Neural progenitor cell (in vitro differentiated cells): ENCODE data around the gene POMT2. TPM values are rescaled to one million over a fixed set of nuclear protein-coding genes. Genes with fewer than 3 reads are reported as not detected.
A peak's percentile ranks its signal among the peaks of the same experiment; 100 is the strongest.

Experiments used
- DNase-seq: peaks from one replicate; pipeline ENCODE4 v3.0.0-alpha.2; 2016; ENCODE audit warnings: low spot score
- H2AFZ ChIP-seq: fragments of 200-600 bp; sonication (generic); replicated peaks from 2 replicates; pipeline ENCODE4 v1.6.1; 2016; ENCODE audit warnings: antibody characterized with exemption
- H3F3A ChIP-seq: fragments of 200-600 bp; sonication (generic); 2 replicates; pipeline ENCODE4 v1.6.1; 2016; ENCODE audit warnings: antibody characterized with exemption, low read depth
- H3K27ac ChIP-seq: fragments of 200-600 bp; sonication (generic); 2 replicates; pipeline ENCODE4 v1.5.1; 2016; ENCODE audit warnings: mild to moderate bottlenecking
- H3K27me3 ChIP-seq: fragments of 200-600 bp; sonication (generic); 2 replicates; pipeline ENCODE4 v1.6.1; 2016; ENCODE audit warnings: mild to moderate bottlenecking, moderate library complexity
- H3K36me3 ChIP-seq: fragments of 200-600 bp; sonication (generic); 2 replicates; pipeline ENCODE4 v1.5.1; 2016
- H3K4me1 ChIP-seq: fragments of 200-600 bp; sonication (generic); 2 replicates; pipeline ENCODE4 v1.6.1; 2016; ENCODE audit warnings: mixed run types
- H3K4me2 ChIP-seq: fragments of 200-600 bp; sonication (generic); 2 replicates; pipeline ENCODE4 v1.6.1; 2016
- H3K4me3 ChIP-seq: fragments of 200-600 bp; sonication (generic); 2 replicates; pipeline ENCODE4 v1.5.1; 2016
- H3K79me2 ChIP-seq: fragments of 200-600 bp; sonication (generic); 2 replicates; pipeline ENCODE4 v1.6.1; 2016; ENCODE audit warnings: low read depth
- H3K9ac ChIP-seq: fragments of 200-600 bp; sonication (generic); 2 replicates; pipeline ENCODE4 v1.6.1; 2016
- H3K9me3 ChIP-seq: fragments of 200-600 bp; sonication (generic); 2 replicates; pipeline ENCODE4 v1.5.1; 2016; ENCODE audit warnings: low read depth
- H4K20me1 ChIP-seq: fragments of 200-600 bp; sonication (generic); 2 replicates; pipeline ENCODE4 v1.6.1; 2016; ENCODE audit warnings: low read depth
- H3K27ac Mint-ChIP-seq: 3 replicates; pipeline ENCODE4 v1.8.0; 2021; ENCODE audit warnings: mixed read lengths
- H3K27me3 Mint-ChIP-seq: 2 replicates; pipeline ENCODE4 v1.8.0; 2022; ENCODE audit warnings: low read depth, mild to moderate bottlenecking, inconsistent platforms, moderate library complexity, mixed read lengths; ENCODE audit not compliant: insufficient read depth
- H3K36me3 Mint-ChIP-seq: 3 replicates; pipeline ENCODE4 v1.8.0; 2021; ENCODE audit warnings: mixed read lengths
- H3K4me1 Mint-ChIP-seq: 3 replicates; pipeline ENCODE4 v1.8.0; 2021; ENCODE audit warnings: mixed read lengths
- H3K4me3 Mint-ChIP-seq: 3 replicates; pipeline ENCODE4 v1.8.0; 2021; ENCODE audit warnings: mild to moderate bottlenecking, moderate library complexity, mixed read lengths
- H3K9me3 Mint-ChIP-seq: 3 replicates; pipeline ENCODE4 v1.8.0; 2020; ENCODE audit warnings: mixed read lengths
- CTCF ChIP-seq: fragments of 200-600 bp; sonication (generic); IDR thresholded peaks from 2 replicates; pipeline ENCODE4 v1.5.1; 2017; ENCODE audit warnings: antibody characterized with exemption, mild to moderate bottlenecking
- EZH2 ChIP-seq: fragments of 200-600 bp; sonication (generic); IDR thresholded peaks from 2 replicates; pipeline ENCODE4 v1.6.1; 2017; ENCODE audit warnings: antibody characterized with exemption, mild to moderate bottlenecking, moderate library complexity
- EZH2phosphoT487 ChIP-seq: fragments of 200-600 bp; sonication (generic); IDR thresholded peaks from 2 replicates; pipeline ENCODE4 v1.6.1; 2017; ENCODE audit warnings: antibody characterized with exemption
- total RNA-seq: library from RNA; depleted of rRNA; stranded (reverse); fragments of >200 nt; gene quantifications from 2 replicates; pipeline ENCODE4 v1.2.3, GENCODE V29; 2015; ENCODE audit warnings: low replicate concordance

POMT2 gene
- total RNA-seq, 1 donor from 2014 or later: 6.2 TPM

- peaks cover 3% of the 10 kb centered on the region for H3K4me1 Mint-ChIP-seq
- peaks cover 9% of the 10 kb centered on the region for H3K4me1 ChIP-seq
- no peak overlapping the region for H3K27ac Mint-ChIP-seq
- no peak overlapping the region for H3K27ac ChIP-seq
- H3K9me3 Mint-ChIP-seq: peaks cover 2% of the 10 kb centered on the region
- H3K79me2 ChIP-seq: no peaks in the 10 kb centered on the region
- H3K4me2 ChIP-seq: no peak overlapping the region
- no peak overlapping the region for H2AFZ ChIP-seq
- DNase-seq: no peak
- peaks cover 34% of the 10 kb centered on the region for H3K27me3 Mint-ChIP-seq
- no peak overlapping the region for H3K4me3 ChIP-seq
- no peaks in the 10 kb centered on the region for H4K20me1 ChIP-seq
- peaks cover 2% of the 10 kb centered on the region for H3K36me3 Mint-ChIP-seq
- H3K27me3 ChIP-seq: peaks cover 37% of the 10 kb centered on the region
- no peak overlapping the region for H3K9ac ChIP-seq
- no peaks in the 10 kb centered on the region for H3K9me3 ChIP-seq
- H3F3A ChIP-seq: peaks cover 6% of the 10 kb centered on the region
- no peak for TF ChIP-seq EZH2phosphoT487
- TF ChIP-seq CTCF: no peak
- TF ChIP-seq EZH2: no peak
- no peaks in the 10 kb centered on the region for H3K36me3 ChIP-seq
- no peak overlapping the region for H3K4me3 Mint-ChIP-seq
Measured at GRCh38 chr14:77265561-77266335, 54.9 kb downstream of the POMT2 start.

- Mint-ChIP-seq H3K4me3 (no peak overlapping the region), H3K4me1 (peaks cover 3% of the 10 kb centered on the region), H3K27ac (peak overlapping the region; percentile 8), H3K27me3 (peaks cover 32% of the 10 kb centered on the region), H3K9me3 (peaks cover 2% of the 10 kb centered on the region), H3K36me3 (peaks cover 2% of the 10 kb centered on the region)
- Histone ChIP-seq H3K27me3 (peaks cover 31% of the 10 kb centered on the region), H3K9ac (no peak overlapping the region), H3F3A (peaks cover 6% of the 10 kb centered on the region), H3K79me2 (no peaks in the 10 kb centered on the region), H3K9me3 (no peaks in the 10 kb centered on the region), H3K4me2 (no peak overlapping the region), H3K36me3 (no peaks in the 10 kb centered on the region), H4K20me1 (no peaks in the 10 kb centered on the region), H2AFZ (no peak overlapping the region), H3K4me3 (no peak overlapping the region), H3K4me1 (peaks cover 3% of the 10 kb centered on the region), H3K27ac (no peak overlapping the region)
- TF ChIP-seq CTCF (no peak), EZH2phosphoT487 (no peak), EZH2 (no peak)
- DNase-seq: no peak
Measured at GRCh38 chr14:77265187-77265515, 55.5 kb downstream of the POMT2 start.

GRCh38 chr14:77264466-77265186, 56.1 kb downstream of the POMT2 start:
- H3K4me1 ChIP-seq: no peaks in the 10 kb centered on the region
- H3K4me1 Mint-ChIP-seq: no peaks in the 10 kb centered on the region
- TF ChIP-seq CTCF (no peak), EZH2phosphoT487 (no peak), EZH2 (no peak)
- H3K9me3 Mint-ChIP-seq: peaks cover 2% of the 10 kb centered on the region
- no peaks in the 10 kb centered on the region for H3K9me3 ChIP-seq
- no peak overlapping the region for H2AFZ ChIP-seq
- no peaks in the 10 kb centered on the region for H3K36me3 ChIP-seq
- peaks cover 26% of the 10 kb centered on the region for H3K27me3 ChIP-seq
- H3K27ac ChIP-seq: no peak overlapping the region
- no peak overlapping the region for H3K9ac ChIP-seq
- H3K4me2 ChIP-seq: no peak overlapping the region
- no peaks in the 10 kb centered on the region for H3K36me3 Mint-ChIP-seq
- peaks cover 30% of the 10 kb centered on the region for H3K27me3 Mint-ChIP-seq
- no peak overlapping the region for H3K4me3 Mint-ChIP-seq
- H3K79me2 ChIP-seq: no peaks in the 10 kb centered on the region
- no peaks in the 10 kb centered on the region for H4K20me1 ChIP-seq
- DNase-seq: no peak
- H3F3A ChIP-seq: peaks cover 6% of the 10 kb centered on the region
- no peak overlapping the region for H3K4me3 ChIP-seq
- no peak overlapping the region for H3K27ac Mint-ChIP-seq
